NB4 (cell line): Measurements from ENCODE around the gene GABRB1.

Source experiments
- CTCF ChIP-seq: IDR thresholded peaks from one replicate; pipeline ENCODE4 v1.5.1; 2012; ENCODE audit warnings: low read depth, low read length
- POLR2A ChIP-seq: IDR thresholded peaks from 2 replicates; pipeline ENCODE4 v1.6.1; 2011; ENCODE audit warnings: mild to moderate bottlenecking; ENCODE audit not compliant: insufficient read length; ENCODE audit errors: extremely low read depth

GRCh38 chr4:47031751-47032404 is 511 bp downstream of the GABRB1 start:
- TF ChIP-seq CTCF (no peak), POLR2A (no peak)
